Measurements from ENCODE around the gene SLC9A5. TPM values are rescaled to one million over a fixed set of nuclear protein-coding genes. Genes with fewer than 3 reads are reported as not detected.

Gene SLC9A5
- total and polyA plus RNA-seq, 9 of the 15 experiments (the other 6 are each of a cell fraction or from before 2014, with no cell fraction given), result 0.06 to 3.1 (median 1.2) TPM

DNA sequence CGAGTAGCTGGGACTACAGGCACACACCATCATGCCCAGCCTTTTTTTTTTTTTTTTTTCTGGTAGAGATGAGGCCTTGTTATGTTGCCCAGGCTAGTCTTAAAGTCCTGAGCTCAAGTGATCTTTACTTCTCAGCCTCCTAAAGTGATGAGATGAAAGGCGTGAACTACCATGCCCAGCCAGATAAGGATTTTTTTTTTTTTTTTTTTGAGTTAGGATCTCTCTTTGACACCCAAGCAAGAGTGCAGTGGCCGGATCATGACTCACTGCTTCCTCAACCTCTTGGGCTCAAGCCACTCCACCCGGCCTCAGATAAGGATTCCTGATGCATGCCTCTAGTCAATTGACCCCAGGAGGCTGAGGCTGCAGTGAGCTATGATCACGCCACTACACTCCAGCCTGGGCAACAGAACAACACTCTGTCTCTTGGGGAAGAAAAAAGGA is 19.4 kb downstream of the SLC9A5 start (continued):
- TF ChIP-seq, protein P1, sequence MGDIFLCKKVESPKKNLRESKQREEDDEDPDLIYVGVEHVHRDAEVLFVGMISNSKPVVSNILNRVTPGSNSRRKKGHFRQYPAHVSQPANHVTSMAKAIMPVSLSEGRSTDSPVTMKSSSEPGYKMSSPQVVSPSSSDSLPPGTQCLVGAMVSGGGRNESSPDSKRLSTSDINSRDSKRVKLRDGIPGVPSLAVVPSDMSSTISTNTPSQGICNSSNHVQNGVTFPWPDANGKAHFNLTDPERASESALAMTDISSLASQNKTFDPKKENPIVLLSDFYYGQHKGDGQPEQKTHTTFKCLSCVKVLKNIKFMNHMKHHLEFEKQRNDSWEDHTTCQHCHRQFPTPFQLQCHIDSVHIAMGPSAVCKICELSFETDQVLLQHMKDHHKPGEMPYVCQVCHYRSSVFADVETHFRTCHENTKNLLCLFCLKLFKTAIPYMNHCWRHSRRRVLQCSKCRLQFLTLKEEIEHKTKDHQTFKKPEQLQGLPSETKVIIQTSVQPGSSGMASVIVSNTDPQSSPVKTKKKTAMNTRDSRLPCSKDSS (IDR thresholded peaks at IDR 0.05; ENCODE audit: low read depth, partially characterized antibody), result no peak
- TF ChIP-seq CREB5 (CRISPR knock-in tag; IDR thresholded peaks at IDR 0.05) (no peak), RAD21 (CRISPR knock-in tag; conservative IDR thresholded peaks at IDR 0.05 in 1 of 2, IDR thresholded peaks at IDR 0.05 in 1 of 2) (no peak), ZEB2 (IDR thresholded peaks at IDR 0.05) (peak; percentile 74), ZNF740 (CRISPR knock-in tag; IDR thresholded peaks at IDR 0.05) (no peak), ZNF740 (tag; IDR thresholded peaks at IDR 0.05) (no peak), XRCC5 (IDR thresholded peaks at IDR 0.05; ENCODE audit: low read depth, low read length) (0 out of 2 replicates have a peak, but pooled peaks have one; percentile 31), ZNF174 (CRISPR knock-in tag; IDR thresholded peaks at IDR 0.05) (no peak), SUPT5H (IDR thresholded peaks at IDR 0.05) (peak; percentile 27; the same call in 1 of the 2 replicates), POLR2B (IDR thresholded peaks at IDR 0.05; ENCODE audit: low read depth, partially characterized antibody) (peak; percentile 32), JUNB (CRISPR knock-in tag; conservative IDR thresholded peaks at IDR 0.05) (no peak; the same call in 1 of the 2 replicates), L3MBTL2 (IDR thresholded peaks at IDR 0.05) (peak; percentile 88), ZNF197 (CRISPR knock-in tag; IDR thresholded peaks at IDR 0.05; ENCODE audit: low read depth) (no peak), BHLHE40 (IDR thresholded peaks at IDR 0.05; ENCODE audit: low read length) (peak; percentile 70), MCM2 (IDR thresholded peaks at IDR 0.05; ENCODE audit: low read depth) (no peak), STAT5A (IDR thresholded peaks at IDR 0.05; ENCODE audit: borderline replicate concordance, low read length) (peak; percentile 56; the same call in 1 of the 2 replicates)
- TF ChIP-seq, protein P2, sequence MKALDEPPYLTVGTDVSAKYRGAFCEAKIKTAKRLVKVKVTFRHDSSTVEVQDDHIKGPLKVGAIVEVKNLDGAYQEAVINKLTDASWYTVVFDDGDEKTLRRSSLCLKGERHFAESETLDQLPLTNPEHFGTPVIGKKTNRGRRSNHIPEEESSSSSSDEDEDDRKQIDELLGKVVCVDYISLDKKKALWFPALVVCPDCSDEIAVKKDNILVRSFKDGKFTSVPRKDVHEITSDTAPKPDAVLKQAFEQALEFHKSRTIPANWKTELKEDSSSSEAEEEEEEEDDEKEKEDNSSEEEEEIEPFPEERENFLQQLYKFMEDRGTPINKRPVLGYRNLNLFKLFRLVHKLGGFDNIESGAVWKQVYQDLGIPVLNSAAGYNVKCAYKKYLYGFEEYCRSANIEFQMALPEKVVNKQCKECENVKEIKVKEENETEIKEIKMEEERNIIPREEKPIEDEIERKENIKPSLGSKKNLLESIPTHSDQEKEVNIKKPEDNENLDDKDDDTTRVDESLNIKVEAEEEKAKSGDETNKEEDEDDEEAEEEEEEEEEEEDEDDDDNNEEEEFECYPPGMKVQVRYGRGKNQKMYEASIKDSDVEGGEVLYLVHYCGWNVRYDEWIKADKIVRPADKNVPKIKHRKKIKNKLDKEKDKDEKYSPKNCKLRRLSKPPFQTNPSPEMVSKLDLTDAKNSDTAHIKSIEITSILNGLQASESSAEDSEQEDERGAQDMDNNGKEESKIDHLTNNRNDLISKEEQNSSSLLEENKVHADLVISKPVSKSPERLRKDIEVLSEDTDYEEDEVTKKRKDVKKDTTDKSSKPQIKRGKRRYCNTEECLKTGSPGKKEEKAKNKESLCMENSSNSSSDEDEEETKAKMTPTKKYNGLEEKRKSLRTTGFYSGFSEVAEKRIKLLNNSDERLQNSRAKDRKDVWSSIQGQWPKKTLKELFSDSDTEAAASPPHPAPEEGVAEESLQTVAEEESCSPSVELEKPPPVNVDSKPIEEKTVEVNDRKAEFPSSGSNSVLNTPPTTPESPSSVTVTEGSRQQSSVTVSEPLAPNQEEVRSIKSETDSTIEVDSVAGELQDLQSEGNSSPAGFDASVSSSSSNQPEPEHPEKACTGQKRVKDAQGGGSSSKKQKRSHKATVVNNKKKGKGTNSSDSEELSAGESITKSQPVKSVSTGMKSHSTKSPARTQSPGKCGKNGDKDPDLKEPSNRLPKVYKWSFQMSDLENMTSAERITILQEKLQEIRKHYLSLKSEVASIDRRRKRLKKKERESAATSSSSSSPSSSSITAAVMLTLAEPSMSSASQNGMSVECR (CRISPR knock-in tag; IDR thresholded peaks at IDR 0.05), result 0 out of 2 replicates have a peak, but pooled peaks have one; percentile 7
- TF ChIP-seq, protein P3, sequence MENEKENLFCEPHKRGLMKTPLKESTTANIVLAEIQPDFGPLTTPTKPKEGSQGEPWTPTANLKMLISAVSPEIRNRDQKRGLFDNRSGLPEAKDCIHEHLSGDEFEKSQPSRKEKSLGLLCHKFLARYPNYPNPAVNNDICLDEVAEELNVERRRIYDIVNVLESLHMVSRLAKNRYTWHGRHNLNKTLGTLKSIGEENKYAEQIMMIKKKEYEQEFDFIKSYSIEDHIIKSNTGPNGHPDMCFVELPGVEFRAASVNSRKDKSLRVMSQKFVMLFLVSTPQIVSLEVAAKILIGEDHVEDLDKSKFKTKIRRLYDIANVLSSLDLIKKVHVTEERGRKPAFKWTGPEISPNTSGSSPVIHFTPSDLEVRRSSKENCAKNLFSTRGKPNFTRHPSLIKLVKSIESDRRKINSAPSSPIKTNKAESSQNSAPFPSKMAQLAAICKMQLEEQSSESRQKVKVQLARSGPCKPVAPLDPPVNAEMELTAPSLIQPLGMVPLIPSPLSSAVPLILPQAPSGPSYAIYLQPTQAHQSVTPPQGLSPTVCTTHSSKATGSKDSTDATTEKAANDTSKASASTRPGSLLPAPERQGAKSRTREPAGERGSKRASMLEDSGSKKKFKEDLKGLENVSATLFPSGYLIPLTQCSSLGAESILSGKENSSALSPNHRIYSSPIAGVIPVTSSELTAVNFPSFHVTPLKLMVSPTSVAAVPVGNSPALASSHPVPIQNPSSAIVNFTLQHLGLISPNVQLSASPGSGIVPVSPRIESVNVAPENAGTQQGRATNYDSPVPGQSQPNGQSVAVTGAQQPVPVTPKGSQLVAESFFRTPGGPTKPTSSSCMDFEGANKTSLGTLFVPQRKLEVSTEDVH (IDR thresholded peaks at IDR 0.05; ENCODE audit: low read depth, partially characterized antibody), result peak; percentile 55

Data from K562 (cell line).